HepG2 (cell line): Measurements from ENCODE around the gene MVK. TPM values are rescaled to one million over a fixed set of nuclear protein-coding genes. Genes with fewer than 3 reads are reported as not detected.

Experiments used
- ATAC-seq: fragments of 200-7000 bp; cut with Tn5 transposase; 3 replicates; pipeline ENCODE4 v1.9.1; 2020; ENCODE audit warnings: mild to moderate bottlenecking, moderate library complexity
- BruUV-seq: library from RNA; stranded (reverse); fragments of 400-500 nt; replicated peaks from 2 replicates; lab custom pipeline; 2021; lab: Mats Ljungman, UMichigan
- CTCF ChIA-PET: fragments of 300-600 bp; formaldehyde crosslinking; extraction: SDS; loops from one replicate; lab custom pipeline; 2021; ENCODE audit warnings: low total read pairs, inconsistent platforms, low intra/inter-chr PET ratio; lab: Yijun Ruan, JAX
- POLR2A ChIA-PET: fragments of 350-600 bp; sonication (Branson Sonifier 250); formaldehyde crosslinking; loops from one replicate; lab custom pipeline; 2020; ENCODE audit warnings: antibody characterized with exemption, inconsistent platforms; lab: Yijun Ruan, JAX
- DNase-seq: peaks from one replicate; pipeline ENCODE4 v3.0.0-alpha.2; 2015; ENCODE audit warnings: low spot score
- FAIRE-seq: peaks from 3 replicates; lab custom pipeline; 2011; peaks lifted over from hg19 to GRCh38; lab: Jason Lieb, UNC
- H2AFZ ChIP-seq: one replicate; pipeline ENCODE4 v1.6.1; 2011; ENCODE audit warnings: low read length, inconsistent platforms
- H3K27ac ChIP-seq: fragments of 300-600 bp; 3 replicates; pipeline ENCODE4 v1.8.0; 2011; ENCODE audit warnings: mixed run types, mild to moderate bottlenecking, mixed read lengths, low read length, inconsistent platforms; ENCODE audit not compliant: insufficient read depth; ENCODE audit errors: extremely low read length
- H3K27me3 ChIP-seq, 2 experiments: fragments of 200-600 bp in 1 of 2; 2 replicates in 1 of 2; 3 replicates in 1 of 2; pipeline versions ENCODE4 v1.6.0 to v1.8.0; 2011; ENCODE audit warnings: low read length in 2 of 2, mild to moderate bottlenecking in 2 of 2, moderate library complexity in 2 of 2, inconsistent platforms in 1 of 2; ENCODE audit not compliant: insufficient read depth in 2 of 2, control insufficient read depth in 1 of 2
- H3K36me3 ChIP-seq, 2 experiments: fragments of 200-600 bp in 1 of 2; replicated peaks in 1 of 2; 2 replicates in 1 of 2; 3 replicates in 1 of 2; pipeline versions ENCODE4 v1.5.1 to v1.8.0; 2011; ENCODE audit warnings: low read length in 2 of 2, inconsistent platforms in 1 of 2; ENCODE audit not compliant: insufficient read depth in 2 of 2, control insufficient read depth in 1 of 2
- H3K4me1 ChIP-seq: 2 replicates; pipeline ENCODE4 v1.5.1; 2012; ENCODE audit warnings: low read length, inconsistent platforms; ENCODE audit not compliant: insufficient read depth
- H3K4me2 ChIP-seq: 2 replicates; pipeline ENCODE4 v1.6.0; 2011; ENCODE audit warnings: low read depth, low read length, inconsistent platforms
- H3K4me3 ChIP-seq, 3 experiments: fragments of 200-600 bp in 1 of 3; sonication (generic), shearing (Covaris generic) in 1 of 3; replicated peaks in 1 of 3; 2 replicates each; pipeline ENCODE4 v1.5.1; 2011 to 2016; ENCODE audit warnings: low read length in 3 of 3, inconsistent platforms in 2 of 3, low read depth in 2 of 3, mild to moderate bottlenecking in 2 of 3, control low read depth in 1 of 3, mixed read lengths in 1 of 3; ENCODE audit not compliant: insufficient read depth in 1 of 3
- H3K79me2 ChIP-seq: one replicate; pipeline ENCODE4 v1.6.1; 2011; ENCODE audit warnings: low read length, inconsistent platforms; ENCODE audit not compliant: insufficient read depth
- H3K9ac ChIP-seq: 2 replicates; pipeline ENCODE4 v1.6.0; 2011; ENCODE audit warnings: mild to moderate bottlenecking, low read depth, low read length, inconsistent platforms; ENCODE audit not compliant: insufficient read depth
- H3K9me3 ChIP-seq: 2 replicates; pipeline ENCODE4 v1.5.1; 2012; ENCODE audit warnings: mild to moderate bottlenecking, low read length
- H4K20me1 ChIP-seq: 2 replicates; pipeline ENCODE4 v1.6.0; 2011; ENCODE audit warnings: inconsistent platforms, mild to moderate bottlenecking, low read length, moderate library complexity; ENCODE audit not compliant: insufficient read depth
- ISL2 ChIP-seq: sonication (generic); formaldehyde crosslinking; IDR thresholded peaks from 2 replicates; pipeline ENCODE4 v1.5.0; 2020; ENCODE audit warnings: missing genetic modification reagents
- MIER2 ChIP-seq: IDR thresholded peaks from 2 replicates; pipeline ENCODE4 v1.6.1; 2016; ENCODE audit warnings: missing biosample characterization, missing genetic modification reagents
- NR2C2 ChIP-seq: sonication (generic); formaldehyde crosslinking; IDR thresholded peaks from 2 replicates; pipeline ENCODE4 v1.4.0; 2020; ENCODE audit warnings: missing genetic modification reagents, mild to moderate bottlenecking, moderate library complexity, borderline replicate concordance
- PAWR ChIP-seq: sonication (generic); formaldehyde crosslinking; IDR thresholded peaks from 2 replicates; pipeline ENCODE4 v1.4.0; 2020; ENCODE audit warnings: missing genetic modification reagents, mild to moderate bottlenecking, borderline replicate concordance
- PHF21A ChIP-seq: sonication (generic); formaldehyde crosslinking; IDR thresholded peaks from 2 replicates; pipeline ENCODE4 v1.5.0; 2020; ENCODE audit warnings: mild to moderate bottlenecking, missing genetic modification reagents
- ZFP36L2 ChIP-seq: sonication (generic); formaldehyde crosslinking; IDR thresholded peaks from 2 replicates; pipeline ENCODE4 v1.4.0; 2020; ENCODE audit warnings: missing genetic modification reagents
- ZNF589 ChIP-seq: sonication (generic); formaldehyde crosslinking; conservative IDR thresholded peaks from 2 replicates; pipeline ENCODE4 v1.8.0; 2022; ENCODE audit warnings: mild to moderate bottlenecking, moderate library complexity, missing genetic modification reagents
- ZNF761 ChIP-seq: sonication (generic); formaldehyde crosslinking; conservative IDR thresholded peaks from 2 replicates; pipeline ENCODE4 v1.4.0; 2020; ENCODE audit warnings: mild to moderate bottlenecking, missing genetic modification reagents
- ZNF776 ChIP-seq: sonication (generic); formaldehyde crosslinking; IDR thresholded peaks from 2 replicates; pipeline ENCODE4 v1.4.0; 2020; ENCODE audit warnings: mild to moderate bottlenecking, missing genetic modification reagents
- WGBS: methylation state at CpG from one replicate; pipeline ENCODE4 v1.1.6; 2017; ENCODE audit warnings: low lambda C conversion rate; 5-methylcytosine and 5-hydroxymethylcytosine counted together
- in situ Hi-C: cut with HindIII; loops from 2 replicates; pipeline ENCODE4 v1.10.0; 2017; ENCODE audit warnings: low pct_unique_long_range_greater_than_20kb; ENCODE audit not compliant: extremely low pct_ligation_motif_present
- intact Hi-C: fragments of 100-400 bp; cut with micrococcal nuclease; formaldehyde crosslinking; loops from one replicate; pipeline ENCODE4 v1.10.0; 2022; ENCODE audit not compliant: unreplicated experiment
- polyA plus RNA-seq, 8 experiments: library from polyadenylated mRNA; depleted of rRNA in 3 of 8; stranded (reverse) in 7 of 8; unstranded in 1 of 8; fragments of >200 nt; fragmentation: Illumina TruSeq in 4 of 8; extraction: Trizol in 4 of 8; gene quantifications; 2 replicates each; pipeline versions ENCODE4 v1.2.1 to v1.2.3, GENCODE V29; 2011 to 2016; ENCODE audit warnings: low read depth in 4 of 8, missing spikeins in 1 of 8, mixed read lengths in 1 of 8; ENCODE audit not compliant: insufficient read depth in 1 of 8
- total RNA-seq, 5 experiments: library from RNA; depleted of rRNA; stranded (reverse); fragments of >200 nt; fragmentation: Illumina TruSeq; extraction: Trizol; gene quantifications; 2 replicates each; pipeline ENCODE4 v1.2.3, GENCODE V29; 2016; ENCODE audit warnings: low read depth in 1 of 5
- TF ChIP-seq, protein P1 (sequence below): sonication (generic); formaldehyde crosslinking; IDR thresholded peaks from 2 replicates; pipeline ENCODE4 v1.8.1; 2023; ENCODE audit warnings: mild to moderate bottlenecking, missing genetic modification reagents, borderline replicate concordance
- TF ChIP-seq, protein P2 (sequence below): sonication (generic); formaldehyde crosslinking; IDR thresholded peaks from 2 replicates; pipeline ENCODE4 v1.4.0; 2020; ENCODE audit warnings: mild to moderate bottlenecking, missing genetic modification reagents
- TF ChIP-seq, protein P3 (sequence below): IDR thresholded peaks from 2 replicates; pipeline ENCODE4 v1.6.1; 2012; ENCODE audit warnings: low read depth, low read length, improper control_type of control experiment

The MVK gene
- total and polyA plus RNA-seq, 2 of the 13 experiments (the other 11 are each of a cell fraction or from before 2014, with no cell fraction given) = 11.6 to 66.9 TPM

GRCh38 chr12:109537136-109537535 is 36.5 kb upstream of the MVK start:
- no peak overlapping the region for H3K4me2 ChIP-seq
- no peak overlapping the region for H3K4me3 ChIP-seq
- H3K36me3 ChIP-seq = no peaks in the 10 kb centered on the region; a peak in 1 of 5 replicates
- H3K9ac ChIP-seq = no peak overlapping the region
- no peaks in the 10 kb centered on the region for H3K9me3 ChIP-seq
- H3K4me1 ChIP-seq = peaks cover 16% of the 10 kb centered on the region
- TF ChIP-seq, protein P1, sequence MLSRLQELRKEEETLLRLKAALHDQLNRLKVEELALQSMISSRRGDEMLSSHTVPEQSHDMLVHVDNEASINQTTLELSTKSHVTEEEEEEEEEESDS (CRISPR knock-in tag) = no peak
- TF ChIP-seq PAWR (CRISPR knock-in tag) (no peak), MIER2 (no peak), ZNF776 (CRISPR knock-in tag) (no peak), ZFP36L2 (CRISPR knock-in tag) (no peak), ZNF589 (CRISPR knock-in tag) (no peak), PHF21A (CRISPR knock-in tag) (no peak), ZNF761 (CRISPR knock-in tag) (no peak), NR2C2 (CRISPR knock-in tag) (no peak), ISL2 (CRISPR knock-in tag) (no peak)
- TF ChIP-seq, protein P2, sequence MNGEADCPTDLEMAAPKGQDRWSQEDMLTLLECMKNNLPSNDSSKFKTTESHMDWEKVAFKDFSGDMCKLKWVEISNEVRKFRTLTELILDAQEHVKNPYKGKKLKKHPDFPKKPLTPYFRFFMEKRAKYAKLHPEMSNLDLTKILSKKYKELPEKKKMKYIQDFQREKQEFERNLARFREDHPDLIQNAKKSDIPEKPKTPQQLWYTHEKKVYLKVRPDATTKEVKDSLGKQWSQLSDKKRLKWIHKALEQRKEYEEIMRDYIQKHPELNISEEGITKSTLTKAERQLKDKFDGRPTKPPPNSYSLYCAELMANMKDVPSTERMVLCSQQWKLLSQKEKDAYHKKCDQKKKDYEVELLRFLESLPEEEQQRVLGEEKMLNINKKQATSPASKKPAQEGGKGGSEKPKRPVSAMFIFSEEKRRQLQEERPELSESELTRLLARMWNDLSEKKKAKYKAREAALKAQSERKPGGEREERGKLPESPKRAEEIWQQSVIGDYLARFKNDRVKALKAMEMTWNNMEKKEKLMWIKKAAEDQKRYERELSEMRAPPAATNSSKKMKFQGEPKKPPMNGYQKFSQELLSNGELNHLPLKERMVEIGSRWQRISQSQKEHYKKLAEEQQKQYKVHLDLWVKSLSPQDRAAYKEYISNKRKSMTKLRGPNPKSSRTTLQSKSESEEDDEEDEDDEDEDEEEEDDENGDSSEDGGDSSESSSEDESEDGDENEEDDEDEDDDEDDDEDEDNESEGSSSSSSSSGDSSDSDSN (CRISPR knock-in tag) = no peak
- TF ChIP-seq, protein P3, sequence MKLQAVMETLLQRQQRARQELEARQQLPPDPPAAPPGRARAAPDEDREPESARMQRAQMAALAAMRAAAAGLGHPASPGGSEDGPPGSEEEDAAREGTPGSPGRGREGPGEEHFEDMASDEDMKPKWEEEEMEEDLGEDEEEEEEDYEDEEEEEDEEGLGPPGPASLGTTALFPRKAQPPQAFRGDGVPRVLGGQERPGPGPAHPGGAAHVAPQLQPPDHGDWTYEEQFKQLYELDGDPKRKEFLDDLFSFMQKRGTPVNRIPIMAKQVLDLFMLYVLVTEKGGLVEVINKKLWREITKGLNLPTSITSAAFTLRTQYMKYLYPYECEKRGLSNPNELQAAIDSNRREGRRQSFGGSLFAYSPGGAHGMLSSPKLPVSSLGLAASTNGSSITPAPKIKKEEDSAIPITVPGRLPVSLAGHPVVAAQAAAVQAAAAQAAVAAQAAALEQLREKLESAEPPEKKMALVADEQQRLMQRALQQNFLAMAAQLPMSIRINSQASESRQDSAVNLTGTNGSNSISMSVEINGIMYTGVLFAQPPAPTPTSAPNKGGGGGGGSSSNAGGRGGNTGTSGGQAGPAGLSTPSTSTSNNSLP = no peak
- TF ChIP-seq, all 625 proteins: peak for 0
- Histone ChIP-seq H2AFZ (no peak overlapping the region), H3K27ac (no peak overlapping the region), H4K20me1 (no peaks in the 10 kb centered on the region), H3K79me2 (no peaks in the 10 kb centered on the region), H3K27me3 (no peaks in the 10 kb centered on the region; a peak in 1 of 5 replicates)
- ChIA-PET POLR2A (no interaction called here), CTCF (no interaction called here)
- BruUV-seq = no TSS peak
- no peak for FAIRE-seq
- intact Hi-C loops (no loop called here), in situ Hi-C loops (no loop called here)
- no peak for DNase-seq
- 98% methylated on average over 8 of the region's 8 CpGs for WGBS
- no peak for ATAC-seq
